Measurements from ENCODE around the gene ANKRD29. TPM values are rescaled to one million over a fixed set of nuclear protein-coding genes. Genes with fewer than 3 reads are reported as not detected.

Gene ANKRD29
- polyA plus RNA-seq, 1 donor = 6.1 TPM

GRCh38 chr18:23688528-23688927 is 25.8 kb upstream of the ANKRD29 start:
- H3K4me3 ChIP-seq (ENCODE audit: low read length) = no peak overlapping the region
- peaks cover 8% of the 10 kb centered on the region for H3K4me1 ChIP-seq (ENCODE audit: control insufficient read depth, insufficient read depth, low read length)
- no peaks in the 10 kb centered on the region for H3K36me3 ChIP-seq (ENCODE audit: control insufficient read depth, insufficient read depth, low read length)
- H3K27me3 ChIP-seq (ENCODE audit: control insufficient read depth, insufficient read depth, low read length) = peaks cover 22% of the 10 kb centered on the region
- no peak for DNase-seq
- H3K9me3 ChIP-seq (ENCODE audit: control insufficient read depth, low read depth, low read length) = no peaks in the 10 kb centered on the region
- WGBS (ENCODE audit: insufficient coverage, low lambda C conversion rate) = no CpG with 5 or more reads among the region's 5 CpGs
- H3K27ac ChIP-seq (ENCODE audit: low read length) = no peak overlapping the region

DNA sequence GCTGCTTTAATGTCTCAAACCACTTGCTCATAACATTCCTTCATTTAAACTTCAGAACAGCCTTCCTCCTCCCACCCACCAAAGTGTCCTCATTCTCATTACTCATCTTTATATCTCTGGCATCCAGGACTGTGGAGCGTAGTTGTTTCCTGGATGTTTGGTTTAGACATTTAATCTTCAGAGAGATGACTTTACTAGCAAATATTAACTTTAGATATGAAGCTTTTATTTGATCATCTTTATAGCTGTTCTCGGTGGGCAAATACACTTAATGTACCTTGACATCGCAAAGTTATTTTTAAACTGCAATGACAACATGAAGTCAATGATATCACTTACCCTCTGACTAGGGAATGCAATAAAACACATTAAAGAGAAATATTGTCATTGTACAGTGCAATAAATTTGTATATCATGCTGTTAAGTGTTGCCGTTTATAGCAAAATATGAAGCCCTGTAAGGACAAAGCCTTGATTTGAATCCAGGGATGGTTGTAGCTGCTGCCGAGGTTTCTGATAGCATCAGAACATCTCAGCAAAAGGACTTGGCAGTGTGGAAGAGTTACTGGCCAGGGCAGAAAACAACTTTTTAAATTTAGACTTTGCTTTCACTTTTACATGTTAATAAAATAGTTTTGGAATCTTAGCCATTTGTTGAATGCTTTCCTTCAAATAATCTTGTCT is 21.9 kb upstream of the ANKRD29 start:
- Histone ChIP-seq H3K36me3 (ENCODE audit: control insufficient read depth, insufficient read depth, low read length) (no peaks in the 10 kb centered on the region), H3K9me3 (ENCODE audit: control insufficient read depth, low read depth, low read length) (no peaks in the 10 kb centered on the region), H3K27me3 (ENCODE audit: control insufficient read depth, insufficient read depth, low read length) (peaks cover 9% of the 10 kb centered on the region), H3K4me3 (ENCODE audit: low read length) (no peak overlapping the region), H3K4me1 (ENCODE audit: control insufficient read depth, insufficient read depth, low read length) (peaks cover 6% of the 10 kb centered on the region), H3K27ac (ENCODE audit: low read length) (no peak overlapping the region)
- 20% methylated on average over 1 of the region's 5 CpGs for WGBS (ENCODE audit: insufficient coverage, low lambda C conversion rate)
- DNase-seq = peak in 1 of 2 donors; percentile 50

DNA sequence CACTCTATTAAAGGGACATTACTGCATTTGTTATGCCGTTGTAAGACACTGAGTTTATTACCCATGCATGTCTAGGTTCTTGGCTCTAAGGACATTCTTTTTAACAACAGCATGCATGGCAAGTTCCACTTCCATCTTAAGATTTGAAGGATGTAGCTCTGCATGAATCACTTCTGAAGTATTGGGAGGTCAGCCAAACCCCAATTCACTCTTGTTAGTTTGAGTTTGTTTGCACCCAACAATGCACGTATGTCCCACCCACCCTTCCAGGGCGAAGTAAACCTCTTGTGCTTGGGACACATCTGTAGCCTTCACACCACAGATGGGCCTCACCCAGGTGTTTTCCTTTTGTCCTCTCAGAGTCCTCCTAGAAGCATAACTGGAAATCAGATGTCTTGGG is 21.0 kb upstream of the ANKRD29 start:
- DNase-seq = no peak
- no CpG with 5 or more reads among the region's 3 CpGs for WGBS (ENCODE audit: insufficient coverage, low lambda C conversion rate)
- H3K4me1 ChIP-seq (ENCODE audit: control insufficient read depth, insufficient read depth, low read length) = peaks cover 1% of the 10 kb centered on the region
- H3K27me3 ChIP-seq (ENCODE audit: control insufficient read depth, insufficient read depth, low read length) = peaks cover 1% of the 10 kb centered on the region
- H3K9me3 ChIP-seq (ENCODE audit: control insufficient read depth, low read depth, low read length) = no peaks in the 10 kb centered on the region
- H3K4me3 ChIP-seq (ENCODE audit: low read length) = no peak overlapping the region
- H3K36me3 ChIP-seq (ENCODE audit: control insufficient read depth, insufficient read depth, low read length) = no peaks in the 10 kb centered on the region
- no peak overlapping the region for H3K27ac ChIP-seq (ENCODE audit: low read length)

GRCh38 chr18:23683155-23683554 is 20.4 kb upstream of the ANKRD29 start:
- H3K27me3 ChIP-seq (ENCODE audit: control insufficient read depth, insufficient read depth, low read length) = no peaks in the 10 kb centered on the region
- no peaks in the 10 kb centered on the region for H3K4me1 ChIP-seq (ENCODE audit: control insufficient read depth, insufficient read depth, low read length)
- H3K4me3 ChIP-seq (ENCODE audit: low read length) = no peak overlapping the region
- H3K36me3 ChIP-seq (ENCODE audit: control insufficient read depth, insufficient read depth, low read length) = no peaks in the 10 kb centered on the region
- WGBS (ENCODE audit: insufficient coverage, low lambda C conversion rate) = no CpG with 5 or more reads among the region's 3 CpGs
- H3K27ac ChIP-seq (ENCODE audit: low read length) = no peak overlapping the region
- no peak for DNase-seq
- H3K9me3 ChIP-seq (ENCODE audit: control insufficient read depth, low read depth, low read length) = no peaks in the 10 kb centered on the region

- no peaks in the 10 kb centered on the region for H3K27me3 ChIP-seq (ENCODE audit: control insufficient read depth, insufficient read depth, low read length)
- H3K9me3 ChIP-seq (ENCODE audit: control insufficient read depth, low read depth, low read length) = no peaks in the 10 kb centered on the region
- H3K36me3 ChIP-seq (ENCODE audit: control insufficient read depth, insufficient read depth, low read length) = no peaks in the 10 kb centered on the region
- no peak overlapping the region for H3K27ac ChIP-seq (ENCODE audit: low read length)
- no peaks in the 10 kb centered on the region for H3K4me1 ChIP-seq (ENCODE audit: control insufficient read depth, insufficient read depth, low read length)
- no peak for DNase-seq
- WGBS (ENCODE audit: insufficient coverage, low lambda C conversion rate) = no CpG with 5 or more reads among the region's 1 CpG
- no peak overlapping the region for H3K4me3 ChIP-seq (ENCODE audit: low read length)
Observed at GRCh38 chr18:23682472-23682871, 19.8 kb upstream of the ANKRD29 start.

- H3K4me3 ChIP-seq (ENCODE audit: low read length) = no peak overlapping the region
- H3K4me1 ChIP-seq (ENCODE audit: control insufficient read depth, insufficient read depth, low read length) = no peaks in the 10 kb centered on the region
- H3K27me3 ChIP-seq (ENCODE audit: control insufficient read depth, insufficient read depth, low read length) = no peaks in the 10 kb centered on the region
- H3K9me3 ChIP-seq (ENCODE audit: control insufficient read depth, low read depth, low read length) = no peaks in the 10 kb centered on the region
- no peak overlapping the region for H3K27ac ChIP-seq (ENCODE audit: low read length)
- H3K36me3 ChIP-seq (ENCODE audit: control insufficient read depth, insufficient read depth, low read length) = no peaks in the 10 kb centered on the region
- WGBS (ENCODE audit: insufficient coverage, low lambda C conversion rate) = 90% methylated on average over 2 of the region's 2 CpGs
- no peak for DNase-seq
Observed at GRCh38 chr18:23682045-23682444, 19.3 kb upstream of the ANKRD29 start.

DNA sequence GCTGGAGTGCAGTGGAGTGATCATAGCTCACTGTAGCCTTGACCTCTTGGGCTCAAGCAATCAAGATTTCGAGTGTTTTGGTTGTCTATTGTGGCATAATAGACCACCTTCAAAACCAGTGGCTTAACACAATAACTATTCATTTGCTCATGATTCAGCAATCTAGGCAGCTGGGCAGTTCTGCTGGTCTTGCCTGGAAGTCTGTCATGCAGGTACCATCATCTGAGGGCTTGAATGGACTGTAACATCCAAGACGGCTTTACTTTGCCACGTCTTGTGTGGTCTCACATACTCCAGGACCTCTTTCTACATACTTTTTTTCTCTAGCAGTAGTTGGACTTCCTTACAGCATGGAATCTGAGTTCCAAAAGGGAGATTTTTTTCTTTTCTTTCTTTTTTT is 13.2 kb upstream of the ANKRD29 start:
- Histone ChIP-seq H3K27me3 (ENCODE audit: control insufficient read depth, insufficient read depth, low read length) (no peaks in the 10 kb centered on the region), H3K4me1 (ENCODE audit: control insufficient read depth, insufficient read depth, low read length) (no peaks in the 10 kb centered on the region), H3K9me3 (ENCODE audit: control insufficient read depth, low read depth, low read length) (no peaks in the 10 kb centered on the region), H3K4me3 (ENCODE audit: low read length) (no peak overlapping the region), H3K36me3 (ENCODE audit: control insufficient read depth, insufficient read depth, low read length) (no peaks in the 10 kb centered on the region), H3K27ac (ENCODE audit: low read length) (no peak overlapping the region)
- no peak for DNase-seq
- WGBS (ENCODE audit: insufficient coverage, low lambda C conversion rate) = 90% methylated on average over 2 of the region's 3 CpGs

- H3K27me3 ChIP-seq (ENCODE audit: control insufficient read depth, insufficient read depth, low read length) = no peaks in the 10 kb centered on the region
- no peaks in the 10 kb centered on the region for H3K36me3 ChIP-seq (ENCODE audit: control insufficient read depth, insufficient read depth, low read length)
- H3K9me3 ChIP-seq (ENCODE audit: control insufficient read depth, low read depth, low read length) = no peaks in the 10 kb centered on the region
- no peak for DNase-seq
- no peak overlapping the region for H3K27ac ChIP-seq (ENCODE audit: low read length)
- H3K4me1 ChIP-seq (ENCODE audit: control insufficient read depth, insufficient read depth, low read length) = no peaks in the 10 kb centered on the region
- no peak overlapping the region for H3K4me3 ChIP-seq (ENCODE audit: low read length)
Observed at GRCh38 chr18:23675236-23675635, 12.5 kb upstream of the ANKRD29 start.

DNA sequence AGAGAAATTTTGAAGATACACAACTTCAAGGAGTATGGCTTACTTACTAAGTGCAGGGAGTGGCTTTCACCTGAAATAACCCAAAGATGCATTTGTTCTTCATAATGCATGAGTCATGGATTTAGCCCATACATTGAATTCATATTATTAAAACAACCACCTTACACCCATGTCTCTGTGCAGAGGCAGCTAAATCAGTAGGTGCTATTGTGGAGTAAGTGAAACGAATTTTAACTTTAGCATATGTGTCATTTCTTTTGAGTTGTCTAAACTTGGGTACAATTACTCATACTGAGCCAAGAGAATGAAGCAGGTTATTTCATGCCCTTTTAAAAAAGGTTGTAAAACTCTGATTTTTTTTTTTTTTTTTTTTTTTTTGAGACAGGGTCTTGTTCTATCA is 11.0 kb upstream of the ANKRD29 start:
- no peak overlapping the region for H3K4me3 ChIP-seq (ENCODE audit: low read length)
- no peaks in the 10 kb centered on the region for H3K4me1 ChIP-seq (ENCODE audit: control insufficient read depth, insufficient read depth, low read length)
- H3K27ac ChIP-seq (ENCODE audit: low read length) = no peak overlapping the region
- no CpG with 5 or more reads among the region's 1 CpG for WGBS (ENCODE audit: insufficient coverage, low lambda C conversion rate)
- no peaks in the 10 kb centered on the region for H3K9me3 ChIP-seq (ENCODE audit: control insufficient read depth, low read depth, low read length)
- no peaks in the 10 kb centered on the region for H3K36me3 ChIP-seq (ENCODE audit: control insufficient read depth, insufficient read depth, low read length)
- H3K27me3 ChIP-seq (ENCODE audit: control insufficient read depth, insufficient read depth, low read length) = no peaks in the 10 kb centered on the region
- DNase-seq = no peak

DNA sequence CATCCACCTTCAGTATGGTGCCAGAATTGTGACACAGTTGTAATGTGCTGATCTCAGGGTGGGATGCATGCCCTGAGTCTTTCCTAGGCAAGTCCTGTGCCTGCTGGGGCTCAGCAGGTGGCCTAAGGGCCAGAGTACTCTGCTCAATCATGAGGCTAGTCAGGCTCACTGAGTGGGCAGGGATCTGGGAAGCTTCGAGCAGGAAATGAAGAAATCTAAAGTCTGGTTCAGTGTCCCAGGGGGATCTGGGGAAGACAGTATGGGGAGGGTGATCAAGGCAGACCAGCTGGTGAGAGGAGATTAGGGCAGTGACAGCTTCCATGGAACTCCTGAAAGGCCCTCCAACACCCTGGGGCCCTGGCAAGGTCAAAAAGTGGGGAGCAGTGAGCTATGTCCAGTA is 8.9 kb upstream of the ANKRD29 start:
- Histone ChIP-seq H3K27ac (ENCODE audit: low read length) (no peak overlapping the region), H3K27me3 (ENCODE audit: control insufficient read depth, insufficient read depth, low read length) (no peaks in the 10 kb centered on the region)
- WGBS (ENCODE audit: insufficient coverage, low lambda C conversion rate) = no CpG with 5 or more reads among the region's 1 CpG

GRCh38 chr18:23669804-23670405 is 7.2 kb upstream of the ANKRD29 start:
- no peak for DNase-seq
- H3K27ac ChIP-seq (ENCODE audit: low read length) = no peak overlapping the region

More for the DNA sequence above, 8.9 kb upstream of the ANKRD29 start:
- DNase-seq = no peak
- Histone ChIP-seq H3K9me3 (ENCODE audit: control insufficient read depth, low read depth, low read length) (no peaks in the 10 kb centered on the region), H3K36me3 (ENCODE audit: control insufficient read depth, insufficient read depth, low read length) (no peaks in the 10 kb centered on the region), H3K4me3 (ENCODE audit: low read length) (no peak overlapping the region), H3K4me1 (ENCODE audit: control insufficient read depth, insufficient read depth, low read length) (no peaks in the 10 kb centered on the region)

More at GRCh38 chr18:23669804-23670405, 7.2 kb upstream of the ANKRD29 start:
- H3K4me3 ChIP-seq (ENCODE audit: low read length) = no peak overlapping the region
- WGBS (ENCODE audit: insufficient coverage, low lambda C conversion rate) = 90% methylated on average over 2 of the region's 4 CpGs
- no peaks in the 10 kb centered on the region for H3K9me3 ChIP-seq (ENCODE audit: control insufficient read depth, low read depth, low read length)
- H3K27me3 ChIP-seq (ENCODE audit: control insufficient read depth, insufficient read depth, low read length) = no peaks in the 10 kb centered on the region
- no peaks in the 10 kb centered on the region for H3K4me1 ChIP-seq (ENCODE audit: control insufficient read depth, insufficient read depth, low read length)
- H3K36me3 ChIP-seq (ENCODE audit: control insufficient read depth, insufficient read depth, low read length) = no peaks in the 10 kb centered on the region
